ENCODE measurements around the gene ITGA6. TPM values are rescaled to one million over a fixed set of nuclear protein-coding genes. Genes with fewer than 3 reads are reported as not detected.

ITGA6 gene
- total RNA-seq, 1 experiment from 2014 or later: 75.9 TPM

GRCh38 chr2:172420216-172420615, 7.2 kb upstream of the ITGA6 start:
- in situ Hi-C loops (cut with HindIII; ENCODE audit: low pct_unique_long_range_greater_than_20kb, low sequenced_read_pairs) (no loop called here), intact Hi-C loops (cut with micrococcal nuclease; ENCODE audit: unreplicated experiment) (no loop called here)
- peaks cover 3% of the 10 kb centered on the region; the same call in 1 of the 2 replicates for H3K9me3 ChIP-seq (ENCODE audit: control insufficient read depth, insufficient read depth, low read depth, low read length)
- no peaks in the 10 kb centered on the region for H3K36me3 ChIP-seq (ENCODE audit: control insufficient read depth, insufficient read depth, low read length)
- no peak overlapping the region for H3K27ac ChIP-seq (ENCODE audit: low read length)
- H3K27me3 ChIP-seq (ENCODE audit: control insufficient read depth, insufficient read depth, low read length): no peaks in the 10 kb centered on the region; the same call in 1 of the 2 replicates
- TF ChIP-seq CTCF (IDR thresholded peaks at IDR 0.05): no peak
- TF ChIP-seq SIN3A (IDR thresholded peaks at IDR 0.05; ENCODE audit: borderline replicate concordance, insufficient read depth, low read depth, low read length): no peak
- TF ChIP-seq POLR2AphosphoS5 (IDR thresholded peaks at IDR 0.05; ENCODE audit: low read depth, low read length): no peak
- no peak for TF ChIP-seq REST (IDR thresholded peaks at IDR 0.05; ENCODE audit: insufficient read depth in 1 of 2, low read depth in 2 of 2, low read length in 1 of 2)
- no peak for TF ChIP-seq TCF7L2 (IDR thresholded peaks at IDR 0.05; ENCODE audit: low read depth, low read length)
- CTCF ChIA-PET: no interaction called here
- ATAC-seq (no peak), DNase-seq (ENCODE audit: low read depth, low spot score) (no peak)
- POLR2A ChIA-PET: no interaction called here
- H3K4me3 ChIP-seq (ENCODE audit: low read depth in 2 of 2, low read length in 2 of 2): no peak overlapping the region
- no TSS peak for BruUV-seq (replicated peaks)
- H3K4me1 ChIP-seq (ENCODE audit: control insufficient read depth, insufficient read depth, low read length): no peaks in the 10 kb centered on the region

GRCh38 chr2:172423160-172423559, 4.2 kb upstream of the ITGA6 start:
- Histone ChIP-seq H3K36me3 (ENCODE audit: control insufficient read depth, insufficient read depth, low read length) (peaks cover 3% of the 10 kb centered on the region; the same call in 1 of the 2 replicates), H3K4me1 (ENCODE audit: control insufficient read depth, insufficient read depth, low read length) (peaks cover 7% of the 10 kb centered on the region), H3K9me3 (ENCODE audit: control insufficient read depth, insufficient read depth, low read depth, low read length) (no peaks in the 10 kb centered on the region), H3K27me3 (ENCODE audit: control insufficient read depth, insufficient read depth, low read length) (no peaks in the 10 kb centered on the region; the same call in 1 of the 2 replicates), H3K27ac (ENCODE audit: low read length) (no peak overlapping the region), H3K4me3 (ENCODE audit: low read depth in 2 of 2, low read length in 2 of 2) (no peak overlapping the region)
- POLR2A ChIA-PET: no interaction called here
- intact Hi-C loops (cut with micrococcal nuclease; ENCODE audit: unreplicated experiment): no loop called here
- no TSS peak for BruUV-seq (replicated peaks)
- CTCF ChIA-PET: no interaction called here
- TF ChIP-seq POLR2AphosphoS5 (IDR thresholded peaks at IDR 0.05; ENCODE audit: low read depth, low read length) (no peak), SIN3A (IDR thresholded peaks at IDR 0.05; ENCODE audit: borderline replicate concordance, insufficient read depth, low read depth, low read length) (no peak), TCF7L2 (IDR thresholded peaks at IDR 0.05; ENCODE audit: low read depth, low read length) (no peak), REST (IDR thresholded peaks at IDR 0.05; ENCODE audit: insufficient read depth in 1 of 2, low read depth in 2 of 2, low read length in 1 of 2) (no peak), CTCF (IDR thresholded peaks at IDR 0.05) (no peak)
- DNase-seq (ENCODE audit: low read depth, low spot score) (no peak), ATAC-seq (no peak)
- in situ Hi-C loops (cut with HindIII; ENCODE audit: low pct_unique_long_range_greater_than_20kb, low sequenced_read_pairs): no loop called here
